Left ventricle myocardium inferior (tissue), 1 donor: Measurements from ENCODE around the gene ANKFY1. TPM values are rescaled to one million over a fixed set of nuclear protein-coding genes. Genes with fewer than 3 reads are reported as not detected.
A peak's percentile ranks its signal among the peaks of the same experiment; 100 is the strongest.

Experiments used
- DNase-seq: peaks from one replicate; pipeline ENCODE4 v3.0.0-alpha.2; 2020
- H3K27ac ChIP-seq: fragments of 200-600 bp; replicated peaks from 2 replicates; pipeline ENCODE4 v1.8.0; 2021
- H3K27me3 ChIP-seq: fragments of 200-600 bp; 2 replicates; pipeline ENCODE4 v1.8.0; 2021; ENCODE audit warnings: low read depth
- H3K36me3 ChIP-seq: fragments of 200-600 bp; 2 replicates; pipeline ENCODE4 v1.8.0; 2021
- H3K4me1 ChIP-seq: fragments of 200-600 bp; 2 replicates; pipeline ENCODE4 v1.8.0; 2021
- H3K4me3 ChIP-seq: fragments of 200-600 bp; 2 replicates; pipeline ENCODE4 v1.8.0; 2021; ENCODE audit warnings: mild to moderate bottlenecking, moderate library complexity
- H3K9me3 ChIP-seq: fragments of 200-600 bp; replicated peaks from 2 replicates; pipeline ENCODE4 v1.8.0; 2021
- intact Hi-C: fragments of 100-400 bp; cut with micrococcal nuclease; formaldehyde crosslinking; loops from one replicate; pipeline ENCODE4 v1.11.0; 2022
- total RNA-seq: library from RNA; stranded (reverse); fragmentation: NEBNext Ultra II Directional; extraction: Animal tissue kit (Norgen Biotek cat#: 25700); gene quantifications from one replicate; pipeline ENCODE4 v1.2.1, GENCODE V29; 2021
- TF ChIP-seq, protein P1 (sequence below): fragments of 200-600 bp; IDR thresholded peaks from 2 replicates; pipeline ENCODE4 v1.8.0; 2021; ENCODE audit warnings: antibody characterized with exemption, mild to moderate bottlenecking, borderline replicate concordance
- donor health status: DM: no; HTN: yes; CAD: no; lungs with severe emphysema.

ANKFY1 gene
- total RNA-seq, 1 donor from 2014 or later = 22.9 TPM

DNA sequence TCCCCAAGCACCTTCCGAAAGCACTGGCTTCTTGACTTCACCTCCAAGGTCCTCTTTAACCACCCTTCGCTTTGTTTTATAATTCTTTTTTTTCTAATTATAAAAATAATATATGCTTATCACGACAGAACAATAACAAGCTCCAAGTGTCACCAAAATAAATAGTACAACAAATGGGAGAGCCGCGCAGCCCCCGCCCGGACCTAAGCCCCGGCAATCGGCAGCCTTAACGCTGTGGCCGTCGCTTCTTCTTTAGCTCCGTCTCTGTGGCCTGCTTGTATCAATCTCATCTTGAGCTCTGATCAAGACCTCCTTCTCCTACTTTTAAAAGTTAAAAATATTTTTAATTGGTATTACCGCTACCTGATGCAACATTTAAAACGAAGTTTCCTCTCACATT, 78.1 kb downstream of the ANKFY1 start:
- intact Hi-C loops = no loop called here
- Histone ChIP-seq H3K36me3 (peaks cover 89% of the 10 kb centered on the region), H3K4me1 (peaks cover 7% of the 10 kb centered on the region)

DNA sequence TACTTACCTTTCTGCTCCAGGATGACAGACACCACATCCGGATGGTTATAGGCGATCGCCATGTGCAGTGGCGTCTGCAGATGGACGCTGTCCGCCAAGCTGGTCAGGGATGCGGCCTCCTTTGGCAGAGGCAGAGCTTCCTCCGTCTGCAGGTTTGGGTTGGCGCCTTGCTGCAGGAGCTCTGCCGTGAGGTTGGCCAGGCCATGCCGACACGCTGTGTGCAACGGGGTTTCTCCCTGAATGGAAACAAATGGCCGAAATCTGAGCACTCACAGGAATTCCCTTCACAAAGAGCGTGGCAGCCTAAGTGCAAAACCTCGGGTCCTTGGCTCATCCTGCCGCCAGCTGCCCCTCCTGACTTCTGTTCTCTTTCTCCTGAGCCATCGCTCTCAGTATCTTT, 79.0 kb downstream of the ANKFY1 start:
- peaks cover 85% of the 10 kb centered on the region for H3K36me3 ChIP-seq
- TF ChIP-seq, protein P1, sequence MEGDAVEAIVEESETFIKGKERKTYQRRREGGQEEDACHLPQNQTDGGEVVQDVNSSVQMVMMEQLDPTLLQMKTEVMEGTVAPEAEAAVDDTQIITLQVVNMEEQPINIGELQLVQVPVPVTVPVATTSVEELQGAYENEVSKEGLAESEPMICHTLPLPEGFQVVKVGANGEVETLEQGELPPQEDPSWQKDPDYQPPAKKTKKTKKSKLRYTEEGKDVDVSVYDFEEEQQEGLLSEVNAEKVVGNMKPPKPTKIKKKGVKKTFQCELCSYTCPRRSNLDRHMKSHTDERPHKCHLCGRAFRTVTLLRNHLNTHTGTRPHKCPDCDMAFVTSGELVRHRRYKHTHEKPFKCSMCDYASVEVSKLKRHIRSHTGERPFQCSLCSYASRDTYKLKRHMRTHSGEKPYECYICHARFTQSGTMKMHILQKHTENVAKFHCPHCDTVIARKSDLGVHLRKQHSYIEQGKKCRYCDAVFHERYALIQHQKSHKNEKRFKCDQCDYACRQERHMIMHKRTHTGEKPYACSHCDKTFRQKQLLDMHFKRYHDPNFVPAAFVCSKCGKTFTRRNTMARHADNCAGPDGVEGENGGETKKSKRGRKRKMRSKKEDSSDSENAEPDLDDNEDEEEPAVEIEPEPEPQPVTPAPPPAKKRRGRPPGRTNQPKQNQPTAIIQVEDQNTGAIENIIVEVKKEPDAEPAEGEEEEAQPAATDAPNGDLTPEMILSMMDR = no peak

More for the DNA sequence above, 78.1 kb downstream of the ANKFY1 start:
- DNase-seq = no peak
- Histone ChIP-seq H3K4me3 (no peak overlapping the region), H3K9me3 (no peaks in the 10 kb centered on the region), H3K27ac (no peak overlapping the region), H3K27me3 (no peaks in the 10 kb centered on the region)
- TF ChIP-seq, protein P1 = no peak

DNA sequence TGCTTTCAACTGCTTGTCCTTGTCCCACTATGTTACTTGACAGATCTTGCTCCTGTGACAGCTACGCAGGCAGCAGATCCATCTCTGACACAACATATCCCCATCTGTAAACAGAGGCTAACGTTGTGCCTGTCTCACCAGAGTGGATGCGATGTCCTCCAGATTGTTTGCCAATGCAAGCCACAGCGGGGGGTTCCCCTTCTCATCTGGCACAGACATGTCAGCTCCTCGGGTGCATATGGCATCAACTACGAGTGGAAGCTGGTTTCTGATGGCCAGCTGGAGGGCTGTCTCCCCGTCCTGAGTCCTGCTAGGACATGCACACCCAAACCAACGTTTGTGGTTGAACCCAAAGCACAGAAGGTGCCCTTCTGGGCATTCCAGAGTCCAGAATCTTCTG, 81.7 kb downstream of the ANKFY1 start:
- no peaks in the 10 kb centered on the region for H3K27me3 ChIP-seq
- intact Hi-C loops = no loop called here
- H3K9me3 ChIP-seq = no peaks in the 10 kb centered on the region
- peaks cover 87% of the 10 kb centered on the region for H3K36me3 ChIP-seq
- DNase-seq = no peak
- H3K27ac ChIP-seq = no peak overlapping the region
- TF ChIP-seq, protein P1 = no peak
- H3K4me3 ChIP-seq = no peak overlapping the region
- H3K4me1 ChIP-seq = peaks cover 15% of the 10 kb centered on the region

More for the DNA sequence above, 79.0 kb downstream of the ANKFY1 start:
- Histone ChIP-seq H3K4me1 (peaks cover 15% of the 10 kb centered on the region), H3K4me3 (no peak overlapping the region), H3K27ac (no peak overlapping the region), H3K9me3 (no peaks in the 10 kb centered on the region), H3K27me3 (no peaks in the 10 kb centered on the region)
- intact Hi-C loops = no loop called here
- no peak for DNase-seq

DNA sequence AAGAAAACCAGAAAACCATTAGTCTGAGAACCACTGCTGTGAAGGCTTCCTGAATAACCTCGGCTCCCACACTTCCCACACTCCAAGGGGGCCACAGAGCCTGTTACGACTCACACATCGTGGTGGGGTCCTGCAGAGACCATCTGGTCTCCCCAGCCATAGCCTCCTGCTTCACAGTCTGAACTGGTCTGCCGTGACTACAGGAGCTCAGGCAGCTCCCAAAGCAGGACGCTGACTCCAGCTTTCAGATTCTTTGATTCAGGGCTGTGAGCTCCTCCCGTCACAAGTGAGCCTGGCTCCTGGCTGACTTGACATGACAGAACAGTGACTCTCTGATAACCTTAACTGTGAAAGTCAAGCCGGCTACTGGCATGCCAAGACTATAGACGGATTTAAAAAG, 83.0 kb downstream of the ANKFY1 start:
- peaks cover 15% of the 10 kb centered on the region for H3K4me1 ChIP-seq
- peak overlapping the region; percentile 69 for H3K27ac ChIP-seq
- TF ChIP-seq, protein P1 = no peak
- H3K4me3 ChIP-seq = no peak overlapping the region
- H3K9me3 ChIP-seq = no peaks in the 10 kb centered on the region
- peaks cover 87% of the 10 kb centered on the region for H3K36me3 ChIP-seq
- no peaks in the 10 kb centered on the region for H3K27me3 ChIP-seq
- DNase-seq = peak; percentile 34
- intact Hi-C loops = no loop called here

DNA sequence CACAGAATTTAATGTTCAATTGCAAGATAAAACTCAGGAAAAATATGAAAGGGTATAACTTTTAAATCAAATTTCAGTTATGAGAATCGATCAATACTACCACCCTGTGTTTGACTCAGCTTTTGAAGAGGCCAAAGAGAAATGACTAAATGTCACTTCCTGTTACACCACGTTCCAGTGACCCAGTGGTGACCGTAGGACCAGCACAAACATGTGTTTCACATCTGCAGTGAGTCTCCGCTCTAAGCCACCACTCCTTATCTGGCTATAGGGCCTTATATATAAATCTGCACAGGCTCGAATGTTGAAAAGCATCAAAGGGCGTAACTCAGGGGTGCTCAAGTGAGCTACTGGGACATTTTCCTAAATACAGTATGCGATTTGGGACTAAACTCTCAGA, 84.7 kb downstream of the ANKFY1 start:
- Histone ChIP-seq H3K27me3 (no peaks in the 10 kb centered on the region), H3K27ac (no peak overlapping the region), H3K9me3 (no peaks in the 10 kb centered on the region), H3K4me3 (no peak overlapping the region), H3K4me1 (peaks cover 15% of the 10 kb centered on the region), H3K36me3 (peaks cover 90% of the 10 kb centered on the region)
- TF ChIP-seq, protein P1 = no peak
- no peak for DNase-seq
- intact Hi-C loops = no loop called here
